GM12878 (cell line): Measurements from ENCODE around the gene SPR.

ENCODE experiments used
- MLLT1 ChIP-seq: fragments of 450-650 bp; IDR thresholded peaks from 2 replicates; pipeline ENCODE4 v1.6.1; 2016; ENCODE audit warnings: mild to moderate bottlenecking
- TF ChIP-seq, protein P1 (sequence below), 3 experiments: IDR thresholded peaks in 2 of 3; conservative IDR thresholded peaks in 1 of 3; 2 replicates each; pipeline ENCODE4 v1.5.1; 2011; ENCODE audit warnings: low read depth in 3 of 3, low read length in 3 of 3, mild to moderate bottlenecking in 3 of 3, control low read depth in 2 of 3, moderate library complexity in 2 of 3, inconsistent platforms in 1 of 3, mixed read lengths in 1 of 3; ENCODE audit not compliant: control insufficient read depth in 2 of 3, insufficient read depth in 1 of 3; ENCODE audit errors: extremely low read depth in 1 of 3
- TF ChIP-seq, protein P2 (sequence below): IDR thresholded peaks from 2 replicates; pipeline ENCODE4 v1.6.1; 2012; ENCODE audit warnings: low read depth, low read length, improper control_type of control experiment

GRCh38 chr2:72938455-72938854 lies 51.2 kb downstream of the SPR start:
- TF ChIP-seq, protein P1, sequence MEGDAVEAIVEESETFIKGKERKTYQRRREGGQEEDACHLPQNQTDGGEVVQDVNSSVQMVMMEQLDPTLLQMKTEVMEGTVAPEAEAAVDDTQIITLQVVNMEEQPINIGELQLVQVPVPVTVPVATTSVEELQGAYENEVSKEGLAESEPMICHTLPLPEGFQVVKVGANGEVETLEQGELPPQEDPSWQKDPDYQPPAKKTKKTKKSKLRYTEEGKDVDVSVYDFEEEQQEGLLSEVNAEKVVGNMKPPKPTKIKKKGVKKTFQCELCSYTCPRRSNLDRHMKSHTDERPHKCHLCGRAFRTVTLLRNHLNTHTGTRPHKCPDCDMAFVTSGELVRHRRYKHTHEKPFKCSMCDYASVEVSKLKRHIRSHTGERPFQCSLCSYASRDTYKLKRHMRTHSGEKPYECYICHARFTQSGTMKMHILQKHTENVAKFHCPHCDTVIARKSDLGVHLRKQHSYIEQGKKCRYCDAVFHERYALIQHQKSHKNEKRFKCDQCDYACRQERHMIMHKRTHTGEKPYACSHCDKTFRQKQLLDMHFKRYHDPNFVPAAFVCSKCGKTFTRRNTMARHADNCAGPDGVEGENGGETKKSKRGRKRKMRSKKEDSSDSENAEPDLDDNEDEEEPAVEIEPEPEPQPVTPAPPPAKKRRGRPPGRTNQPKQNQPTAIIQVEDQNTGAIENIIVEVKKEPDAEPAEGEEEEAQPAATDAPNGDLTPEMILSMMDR (IDR thresholded peaks at IDR 0.05 in 2 of 3, conservative IDR thresholded peaks at IDR 0.05 in 1 of 3; ENCODE audit: control insufficient read depth in 2 of 3, extremely low read depth in 1 of 3, insufficient read depth in 1 of 3, low read depth in 3 of 3, low read length in 3 of 3): no peak
- no peak for TF ChIP-seq MLLT1
- TF ChIP-seq, protein P2, sequence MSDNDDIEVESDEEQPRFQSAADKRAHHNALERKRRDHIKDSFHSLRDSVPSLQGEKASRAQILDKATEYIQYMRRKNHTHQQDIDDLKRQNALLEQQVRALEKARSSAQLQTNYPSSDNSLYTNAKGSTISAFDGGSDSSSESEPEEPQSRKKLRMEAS: no peak
